Measurements from ENCODE around the gene CSF1.
"Not testable (repeated sequence)": the region's sequence is repeated elsewhere in the genome, so short reads cannot be mapped to it uniquely, and the experiment has no call there.

CSF1 gene

GRCh38 chr1:109937738-109938137, 27.1 kb downstream of the CSF1 start:
- DNase-seq (ENCODE audit: low read depth in 2 of 2): no peak

DNA sequence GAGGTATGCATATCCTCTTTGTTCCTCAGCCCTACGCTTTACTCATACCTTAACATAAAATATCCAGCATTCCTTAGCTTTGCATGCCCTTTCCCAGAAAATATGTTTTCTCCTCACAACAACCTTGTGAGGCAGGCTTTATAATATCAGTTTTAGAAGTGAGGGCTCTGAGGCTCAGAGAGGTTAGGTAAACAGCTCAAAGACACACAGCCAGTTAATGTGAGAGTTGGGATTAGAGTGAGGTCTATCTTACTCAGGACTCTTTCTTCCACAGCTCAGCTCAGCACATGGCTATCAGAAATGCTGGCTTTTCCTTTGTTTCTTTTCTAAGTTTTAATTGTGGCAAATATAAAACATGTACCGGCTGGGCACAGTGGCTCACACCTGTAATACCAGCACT, 27.9 kb downstream of the CSF1 start:
- no peak for DNase-seq (ENCODE audit: low read depth in 2 of 2)

- no peak for DNase-seq (ENCODE audit: low read depth in 2 of 2)
Observed at GRCh38 chr1:109942434-109942833, 31.8 kb downstream of the CSF1 start.

- DNase-seq (ENCODE audit: low read depth in 2 of 2): no peak
Observed at GRCh38 chr1:109944541-109944940, 33.9 kb downstream of the CSF1 start.

DNA sequence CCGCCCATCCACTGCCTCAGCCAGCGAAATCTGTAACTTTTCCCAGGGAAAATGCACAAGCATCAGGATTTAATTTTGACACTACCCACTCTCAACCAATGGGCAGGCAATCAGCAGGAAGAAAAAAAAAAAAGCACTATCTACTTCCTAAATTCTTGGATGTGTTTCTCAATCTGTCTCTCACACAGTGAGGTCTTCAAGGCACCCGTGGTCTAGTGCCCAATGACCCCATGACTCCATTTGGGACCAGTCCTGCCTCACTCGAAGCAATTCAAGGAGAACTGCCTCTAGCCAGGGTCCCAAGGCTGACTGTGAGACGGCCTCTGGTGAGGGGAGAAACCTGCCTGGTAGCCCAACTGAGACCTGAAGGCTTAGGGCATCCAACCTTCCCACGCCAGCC, 35.9 kb downstream of the CSF1 start:
- no peak for DNase-seq (ENCODE audit: low read depth in 2 of 2)

- no peak for DNase-seq (ENCODE audit: low read depth in 2 of 2)
Observed at GRCh38 chr1:109947582-109948284, 37.1 kb downstream of the CSF1 start.

GRCh38 chr1:109948285-109948630, 37.6 kb downstream of the CSF1 start:
- DNase-seq (ENCODE audit: low read depth in 2 of 2): no peak

GRCh38 chr1:109950038-109950437, 39.4 kb downstream of the CSF1 start:
- DNase-seq (ENCODE audit: low read depth in 2 of 2): no peak

GRCh38 chr1:109950509-109950908, 39.9 kb downstream of the CSF1 start:
- DNase-seq (ENCODE audit: low read depth in 2 of 2): no peak

DNA sequence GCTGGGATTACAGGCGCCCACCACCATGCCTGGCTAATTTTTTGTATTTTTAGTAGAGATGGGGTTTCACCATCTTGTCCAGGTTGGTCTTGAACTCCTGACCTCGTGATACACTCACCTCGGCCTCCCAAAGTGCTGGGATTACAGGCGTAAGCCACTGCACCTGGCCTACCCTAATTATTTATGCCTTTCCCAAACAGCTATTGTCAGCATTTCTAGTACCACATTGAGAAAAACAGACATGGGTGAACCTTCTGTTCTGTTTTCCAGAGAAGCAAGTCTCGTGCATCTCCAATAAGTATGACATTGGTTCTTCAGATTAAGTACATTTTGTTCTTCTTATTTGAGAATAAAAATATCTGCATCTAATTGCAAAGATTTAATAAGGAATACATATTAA, 40.9 kb downstream of the CSF1 start:
- DNase-seq (ENCODE audit: low read depth in 2 of 2): not testable (repeated sequence)

DNA sequence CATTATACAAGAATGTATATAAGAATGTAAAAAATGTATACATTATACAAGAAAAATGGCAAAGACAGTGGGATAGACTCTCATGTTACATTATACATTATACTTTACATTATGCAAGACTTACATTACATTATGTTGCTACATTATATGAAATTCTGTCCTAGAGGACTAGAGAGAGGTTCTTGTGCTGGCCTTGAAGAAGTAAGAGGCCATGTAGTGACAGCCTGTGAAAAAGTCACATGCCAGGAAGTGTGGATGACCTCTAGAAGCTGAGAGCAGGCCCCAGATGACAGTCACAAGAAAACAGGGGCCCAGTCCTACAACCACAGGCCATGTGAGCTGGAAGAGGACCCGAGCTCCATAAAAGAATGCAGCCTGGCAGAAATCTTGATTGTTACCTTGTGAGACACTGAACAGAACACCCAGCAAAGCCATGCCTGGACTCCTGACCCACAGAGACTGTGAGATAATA, 43.4 kb downstream of the CSF1 start:
- no peak for DNase-seq (ENCODE audit: low read depth in 2 of 2)

DNA sequence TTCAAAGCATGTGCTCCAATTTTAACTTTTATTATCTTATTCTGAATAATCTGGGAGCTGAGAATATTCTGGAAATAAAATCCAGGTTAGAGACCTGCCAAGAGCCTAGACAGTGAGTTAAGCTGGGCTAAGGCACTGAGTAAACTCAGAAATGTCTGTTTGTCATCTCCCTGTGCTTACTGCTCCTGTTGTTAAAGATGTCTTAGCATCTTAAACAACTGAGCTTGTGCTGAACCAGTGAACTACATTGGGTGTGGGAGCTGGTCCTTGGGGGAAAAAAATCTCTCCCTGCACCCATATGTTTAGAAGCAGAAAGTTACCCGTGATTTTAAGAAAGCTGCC, 49.0 kb downstream of the CSF1 start:
- DNase-seq (ENCODE audit: low read depth in 2 of 2): no peak

DNA sequence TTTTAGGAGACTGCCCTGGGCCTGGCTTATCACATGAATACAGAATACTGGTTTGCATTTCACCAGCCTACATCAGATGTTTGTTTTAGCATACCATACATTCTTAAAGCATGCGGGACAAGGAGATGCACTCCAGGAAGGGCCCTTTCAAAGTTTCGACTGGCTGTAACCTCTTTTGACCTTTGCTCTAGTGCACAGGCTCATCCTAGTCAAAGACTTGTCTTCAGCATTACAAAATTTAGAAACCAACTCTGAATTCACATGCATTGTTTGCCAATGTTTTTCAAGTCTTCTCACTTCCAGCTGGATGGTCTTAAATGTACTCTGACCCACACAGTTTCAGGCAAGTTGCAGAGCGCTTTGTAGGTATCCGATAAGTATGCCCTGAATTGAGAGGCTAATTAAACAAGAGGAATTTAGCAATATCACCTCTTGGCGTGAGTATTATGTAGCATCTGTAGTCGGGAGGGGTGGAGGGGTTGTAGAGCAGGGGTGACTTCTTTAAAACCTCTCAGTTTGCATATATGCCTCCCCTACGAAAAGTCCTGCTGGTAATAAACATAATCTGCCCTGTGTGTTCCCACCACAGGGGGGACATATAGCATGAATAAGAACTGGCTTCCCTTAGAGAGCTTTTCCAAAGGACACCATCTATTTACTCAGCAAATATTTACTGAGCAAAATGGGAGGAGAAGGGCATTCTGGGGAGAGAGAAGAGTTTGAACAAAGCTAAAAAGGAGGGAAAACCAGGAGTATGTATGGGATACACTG, 49.5 kb downstream of the CSF1 start:
- DNase-seq (ENCODE audit: low read depth in 2 of 2): no peak

DNA sequence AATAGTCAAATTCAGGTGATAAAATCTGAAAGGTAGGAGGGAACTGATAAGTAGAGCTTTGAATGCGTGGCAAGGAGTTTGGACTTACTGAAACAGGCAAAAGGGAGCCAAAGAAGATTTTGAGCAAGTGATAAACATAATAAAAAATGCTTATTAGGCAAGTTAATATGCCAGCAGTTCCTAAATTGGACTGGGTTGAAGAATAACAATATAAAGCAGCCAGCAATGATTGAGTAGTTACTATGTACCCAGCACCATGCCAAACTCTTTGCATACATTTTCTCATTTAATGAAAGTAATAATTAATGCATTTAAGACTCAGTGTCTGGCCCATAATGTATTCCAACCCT, 50.1 kb downstream of the CSF1 start:
- DNase-seq (ENCODE audit: low read depth in 2 of 2): no peak

GRCh38 chr1:109963864-109964263, 53.2 kb downstream of the CSF1 start:
- DNase-seq (ENCODE audit: low read depth in 2 of 2): no peak

DNA sequence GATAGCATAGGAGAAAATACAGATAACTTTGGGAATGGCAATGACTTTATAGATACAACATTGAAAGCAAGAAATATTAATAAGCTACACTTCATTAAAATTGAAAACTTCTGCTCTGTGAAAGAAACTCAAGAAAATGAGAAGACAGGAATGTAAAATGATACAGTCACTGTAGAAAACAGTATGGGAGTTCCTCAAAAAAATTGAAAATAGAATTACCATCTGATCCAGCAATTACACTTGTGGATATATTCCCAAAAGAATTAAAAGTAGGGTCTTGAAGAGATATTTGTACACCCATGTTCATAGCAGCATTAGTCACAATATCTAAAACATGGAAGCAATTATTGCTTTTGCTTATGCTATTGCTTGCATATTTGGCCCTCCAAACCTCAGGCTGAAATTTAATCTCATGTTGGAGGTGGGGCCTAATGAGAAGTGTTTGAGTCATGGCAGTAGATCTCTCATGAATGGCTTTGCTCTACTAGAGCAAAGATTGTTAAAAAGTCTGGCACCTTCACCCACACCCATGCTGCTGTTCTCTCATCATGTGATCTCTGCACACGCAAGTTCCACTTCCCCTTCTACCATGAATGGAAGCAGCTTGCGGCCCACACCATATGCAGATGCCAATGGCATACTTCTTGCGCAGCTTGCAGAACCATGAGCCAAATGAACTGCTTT, 58.6 kb downstream of the CSF1 start:
- DNase-seq (ENCODE audit: low read depth in 2 of 2): no peak

DNA sequence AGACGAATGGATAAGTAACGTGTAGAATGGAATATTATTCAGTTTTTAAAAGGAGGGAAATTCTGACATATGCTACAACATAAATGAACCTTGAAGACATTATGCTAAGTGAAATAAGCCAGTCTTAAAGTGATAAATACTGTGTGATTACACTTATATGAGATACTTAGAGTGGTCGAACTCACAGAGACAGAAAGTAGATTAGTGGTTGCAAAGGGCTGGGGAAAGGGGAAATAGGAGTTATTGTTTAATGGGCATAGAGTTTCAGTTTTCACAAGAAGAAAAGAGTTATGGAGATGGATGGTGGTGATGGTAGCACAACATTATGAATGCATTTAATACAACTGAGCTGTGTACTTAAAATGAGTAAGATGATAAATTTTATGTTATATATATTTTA, 59.3 kb downstream of the CSF1 start:
- DNase-seq (ENCODE audit: low read depth in 2 of 2): no peak

DNA sequence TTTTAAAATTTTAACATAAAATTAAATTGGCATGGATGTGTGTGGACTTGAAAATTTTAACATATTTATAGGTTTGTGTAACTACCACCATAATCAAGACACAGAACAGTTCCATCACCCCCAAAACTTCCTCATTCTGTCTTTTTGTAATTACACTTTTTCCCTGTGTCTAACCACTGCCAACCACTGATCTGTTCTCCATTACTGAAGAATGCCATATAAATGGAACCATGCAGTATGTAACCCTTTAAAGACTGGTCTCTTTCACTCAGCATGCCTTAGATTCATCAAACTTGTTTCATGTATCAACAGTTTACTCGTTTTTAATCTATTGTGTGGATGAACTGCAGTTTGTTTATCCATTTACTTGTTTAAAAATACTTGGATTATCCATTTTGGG, 60.9 kb downstream of the CSF1 start:
- DNase-seq (ENCODE audit: low read depth in 2 of 2): no peak

DNA sequence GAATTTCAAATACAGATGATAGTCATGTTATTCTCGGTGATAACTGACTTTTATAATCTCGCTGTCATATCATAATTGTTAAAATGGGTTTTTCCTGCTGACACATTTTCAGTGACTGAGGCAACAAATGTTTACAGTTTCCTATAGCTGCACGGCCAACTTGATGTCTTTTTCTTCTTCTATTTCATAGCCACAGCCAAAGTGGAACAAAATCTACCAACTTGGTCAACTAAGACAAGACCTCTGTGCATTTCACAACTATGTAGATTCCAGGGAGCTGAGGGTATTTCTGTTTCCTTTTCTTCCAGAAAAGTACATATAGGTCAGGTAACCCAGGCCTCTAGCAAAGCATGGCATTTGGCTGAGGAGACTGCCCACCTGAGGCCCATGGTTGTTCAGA, 63.5 kb downstream of the CSF1 start:
- DNase-seq (ENCODE audit: low read depth in 2 of 2): no peak

DNA sequence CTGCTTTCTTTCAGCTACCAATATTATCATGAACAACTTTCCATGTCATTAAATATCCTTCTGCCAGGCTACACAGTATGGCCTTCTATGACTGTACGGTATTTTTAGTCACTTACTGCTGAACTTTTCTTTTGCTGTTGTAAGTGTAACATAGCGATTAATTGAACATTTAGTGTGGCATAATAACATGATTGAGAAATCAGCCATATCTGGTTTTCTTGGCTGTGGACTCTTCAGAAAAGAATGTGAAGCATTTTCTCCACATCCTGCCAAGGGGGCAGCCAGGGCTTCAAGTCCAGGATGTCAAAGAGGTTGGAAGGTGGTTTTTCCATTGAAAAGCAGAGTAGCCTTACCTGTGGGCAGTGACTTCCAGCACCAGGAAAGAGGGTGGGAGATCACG, 65.1 kb downstream of the CSF1 start:
- no peak for DNase-seq (ENCODE audit: low read depth in 2 of 2)

- DNase-seq (ENCODE audit: low read depth in 2 of 2): no peak
Observed at GRCh38 chr1:109976762-109977161, 66.1 kb downstream of the CSF1 start.

- no peak for DNase-seq (ENCODE audit: low read depth in 2 of 2)
Observed at GRCh38 chr1:109977225-109977624, 66.6 kb downstream of the CSF1 start.
